Measurements from ENCODE around the gene ANKRD40CL.
A peak's percentile ranks its signal among the peaks of the same experiment; 100 is the strongest.

The ANKRD40CL gene

GRCh38 chr17:50766222-50767023 is 895 bp downstream of the ANKRD40CL start:
- TF ChIP-seq EZH2phosphoT487 (IDR thresholded peaks at IDR 0.05; ENCODE audit: low read length), result no peak
- no peak for TF ChIP-seq EZH2 (optimal IDR thresholded peaks at IDR 0.05; ENCODE audit: low read depth, low read length)
- H3K79me2 ChIP-seq (ENCODE audit: low read length), result no peaks in the 10 kb centered on the region
- H3K4me3 ChIP-seq (ENCODE audit: low read length), result no peak overlapping the region
- H3K9ac ChIP-seq (ENCODE audit: low read length), result no peak overlapping the region
- H3K27me3 ChIP-seq (replicated peaks; ENCODE audit: insufficient read depth, low read length), result no peaks in the 10 kb centered on the region; the same call in 1 of the 2 replicates
- no peak overlapping the region for H3K27ac ChIP-seq (ENCODE audit: low read length)
- H3K4me1 ChIP-seq (ENCODE audit: low read length), result peaks cover 22% of the 10 kb centered on the region
- no peaks in the 10 kb centered on the region for H4K20me1 ChIP-seq (ENCODE audit: insufficient read depth, low read length)
- H3K36me3 ChIP-seq (replicated peaks; ENCODE audit: insufficient read depth, low read length), result no peaks in the 10 kb centered on the region
- H3F3A ChIP-seq (ENCODE audit: insufficient read depth, low read length), result peaks cover 7% of the 10 kb centered on the region; the same call in 1 of the 2 replicates
- no peaks in the 10 kb centered on the region for H3K9me3 ChIP-seq (replicated peaks; ENCODE audit: insufficient read depth, low read length)
- DNase-seq, result no peak
- H3K4me2 ChIP-seq (ENCODE audit: low read depth, low read length), result peak overlapping the region; percentile 64; the same call in 1 of the 2 replicates
- no peaks in the 10 kb centered on the region for H3K9me2 ChIP-seq (replicated peaks; ENCODE audit: insufficient read depth, low read length)
- H2AFZ ChIP-seq (ENCODE audit: low read length), result no peak overlapping the region

GRCh38 chr17:50765454-50766221 is 1.7 kb downstream of the ANKRD40CL start:
- H2AFZ ChIP-seq (ENCODE audit: low read length), result peak overlapping the region; percentile 19; the same call in 1 of the 2 replicates
- H3K4me2 ChIP-seq (ENCODE audit: low read depth, low read length), result peak overlapping the region; percentile 64

GRCh38 chr17:50764734-50765149 is 2.6 kb downstream of the ANKRD40CL start:
- no peak overlapping the region for H3K9ac ChIP-seq (ENCODE audit: low read length)
- no peak for DNase-seq
- H3K4me2 ChIP-seq (ENCODE audit: low read depth, low read length), result peak overlapping the region; percentile 64; the same call in 1 of the 2 replicates
- peaks cover 22% of the 10 kb centered on the region for H3K4me1 ChIP-seq (ENCODE audit: low read length)
- H3K9me2 ChIP-seq (replicated peaks; ENCODE audit: insufficient read depth, low read length), result no peaks in the 10 kb centered on the region
- no peak overlapping the region for H3K4me3 ChIP-seq (ENCODE audit: low read length)
- no peaks in the 10 kb centered on the region for H3K79me2 ChIP-seq (ENCODE audit: low read length)
- no peak for TF ChIP-seq EZH2phosphoT487 (IDR thresholded peaks at IDR 0.05; ENCODE audit: low read length)
- no peak for TF ChIP-seq CTCF (IDR thresholded peaks at IDR 0.05; ENCODE audit: low read length)
- TF ChIP-seq EZH2 (optimal IDR thresholded peaks at IDR 0.05; ENCODE audit: low read depth, low read length), result no peak
- H3F3A ChIP-seq (ENCODE audit: insufficient read depth, low read length), result peaks cover 7% of the 10 kb centered on the region; the same call in 1 of the 2 replicates
- no peak overlapping the region for H3K27ac ChIP-seq (ENCODE audit: low read length)
- no peaks in the 10 kb centered on the region for H3K9me3 ChIP-seq (replicated peaks; ENCODE audit: insufficient read depth, low read length)
- no peak overlapping the region for H2AFZ ChIP-seq (ENCODE audit: low read length)
- H3K36me3 ChIP-seq (replicated peaks; ENCODE audit: insufficient read depth, low read length), result no peaks in the 10 kb centered on the region
- H3K27me3 ChIP-seq (replicated peaks; ENCODE audit: insufficient read depth, low read length), result no peaks in the 10 kb centered on the region; the same call in 1 of the 2 replicates
- no peaks in the 10 kb centered on the region for H4K20me1 ChIP-seq (ENCODE audit: insufficient read depth, low read length)

More at GRCh38 chr17:50765454-50766221, 1.7 kb downstream of the ANKRD40CL start:
- Histone ChIP-seq H3K27ac (ENCODE audit: low read length) (peak overlapping the region; percentile 2; the same call in 1 of the 2 replicates), H3K27me3 (replicated peaks; ENCODE audit: insufficient read depth, low read length) (no peaks in the 10 kb centered on the region; the same call in 1 of the 2 replicates), H3K36me3 (replicated peaks; ENCODE audit: insufficient read depth, low read length) (no peaks in the 10 kb centered on the region), H3K9me3 (replicated peaks; ENCODE audit: insufficient read depth, low read length) (no peaks in the 10 kb centered on the region), H3K9ac (ENCODE audit: low read length) (no peak overlapping the region), H3K9me2 (replicated peaks; ENCODE audit: insufficient read depth, low read length) (no peaks in the 10 kb centered on the region), H3K4me1 (ENCODE audit: low read length) (peaks cover 22% of the 10 kb centered on the region), H4K20me1 (ENCODE audit: insufficient read depth, low read length) (no peaks in the 10 kb centered on the region), H3K79me2 (ENCODE audit: low read length) (no peaks in the 10 kb centered on the region), H3K4me3 (ENCODE audit: low read length) (0 out of 2 replicates have a peak overlapping the region, but pooled peaks have one; percentile 0), H3F3A (ENCODE audit: insufficient read depth, low read length) (peaks cover 7% of the 10 kb centered on the region; the same call in 1 of the 2 replicates)
- DNase-seq, result peak; percentile 32
- TF ChIP-seq EZH2phosphoT487 (IDR thresholded peaks at IDR 0.05; ENCODE audit: low read length) (no peak), EZH2 (optimal IDR thresholded peaks at IDR 0.05; ENCODE audit: low read depth, low read length) (no peak), CTCF (IDR thresholded peaks at IDR 0.05; ENCODE audit: low read length) (no peak)
